DMS53 (cell line): ENCODE measurements around the gene ZNF385B.
"Not testable (repeated sequence)": the region's sequence is repeated elsewhere in the genome, so short reads cannot be mapped to it uniquely, and the experiment has no call there.

Experiments
- DNase-seq: peaks from one replicate; lab custom pipeline; 2025; lab: John Stamatoyannopoulos, UW

The ZNF385B gene

DNA sequence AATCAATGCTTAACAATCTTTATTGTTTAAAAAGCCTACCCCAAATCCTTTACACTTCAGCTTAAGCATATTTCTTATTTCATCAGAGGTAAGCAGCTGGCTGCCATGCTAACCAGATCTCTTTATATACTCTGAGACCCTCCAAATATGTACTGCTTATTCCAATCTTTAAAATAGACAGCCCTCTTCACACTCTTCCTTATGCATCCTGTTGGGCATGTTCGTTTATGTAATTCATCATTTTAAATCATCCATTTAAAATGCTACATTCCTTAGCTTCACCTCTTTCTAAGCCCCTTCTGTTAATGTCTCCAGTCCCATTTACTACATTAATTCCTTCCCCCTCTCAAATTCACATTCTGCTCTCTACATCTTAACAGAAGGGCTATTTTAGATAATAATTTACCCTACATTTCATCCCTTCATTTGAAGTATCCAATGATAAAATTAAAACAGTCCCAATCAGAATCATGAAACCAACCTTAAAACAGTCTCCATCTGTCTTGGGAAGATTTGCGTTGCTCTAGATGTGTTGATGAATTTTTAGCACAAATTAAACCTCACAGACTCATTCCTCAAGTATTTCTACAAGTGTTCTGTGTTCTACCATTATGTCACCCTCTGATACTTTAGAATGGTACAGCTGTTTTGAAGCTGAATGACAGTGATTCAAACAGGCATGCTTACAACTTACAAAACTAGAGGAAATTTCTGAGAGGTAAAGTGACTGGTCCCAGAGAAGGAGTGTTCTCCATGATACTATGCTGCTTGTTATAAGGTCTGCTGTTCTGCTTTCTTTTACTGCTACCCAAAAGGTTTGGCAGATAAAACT is 59.1 kb downstream of the ZNF385B start:
- no peak for DNase-seq

DNA sequence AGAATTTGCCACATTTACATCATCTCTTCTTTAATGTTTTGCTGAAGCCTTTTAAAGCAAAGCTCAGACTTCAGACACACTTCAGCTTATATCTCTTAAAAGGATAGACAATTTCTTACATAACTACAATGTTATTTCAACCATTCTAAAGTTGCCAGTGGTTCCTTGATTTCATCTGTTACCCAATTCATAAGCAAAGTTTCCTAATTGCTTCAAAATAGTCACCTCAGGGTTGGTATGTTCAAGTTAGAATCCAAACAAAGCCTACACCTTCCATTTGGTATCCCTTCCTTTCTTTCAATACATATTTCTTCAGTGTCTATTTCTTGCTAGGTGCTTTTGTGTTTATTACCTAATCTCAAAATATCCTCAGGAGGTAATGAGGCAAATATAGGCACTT is 60.6 kb downstream of the ZNF385B start:
- DNase-seq: no peak

DNA sequence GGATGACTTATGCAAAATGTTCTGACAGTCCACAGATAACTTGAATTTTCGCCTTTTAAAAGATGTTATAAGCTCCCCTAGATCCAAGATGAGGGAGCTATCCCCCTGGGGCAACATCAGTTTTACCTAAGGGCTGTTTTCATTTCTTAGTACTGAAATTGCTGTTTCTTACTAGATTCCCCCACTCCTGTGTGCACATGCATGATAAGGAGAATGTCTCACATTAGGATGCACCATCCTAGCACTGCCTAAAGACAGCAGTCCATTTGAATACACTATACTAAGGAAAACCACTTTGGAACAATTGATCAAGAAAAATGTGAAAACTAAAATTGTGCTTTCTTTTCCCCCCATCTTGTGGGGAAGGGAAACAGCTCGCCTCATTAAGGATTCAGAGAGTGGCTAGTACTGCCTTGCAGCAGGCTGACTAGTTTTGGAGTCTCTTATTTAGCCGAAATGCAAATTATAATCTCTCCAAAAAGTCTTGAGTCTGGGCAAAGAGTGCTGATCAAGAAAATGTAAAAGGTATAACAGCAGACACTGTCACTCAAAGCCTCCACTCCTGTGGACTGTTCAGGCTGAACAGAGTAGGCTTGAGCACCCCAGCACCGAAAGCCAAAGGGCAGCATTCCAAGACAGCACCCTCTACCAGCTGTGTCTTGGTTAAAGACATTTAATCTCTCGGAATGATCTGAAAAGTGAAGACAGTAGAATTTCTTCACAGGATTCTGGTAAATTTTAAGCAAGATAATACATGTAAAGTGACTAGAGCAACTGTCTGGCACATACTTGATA is 65.0 kb downstream of the ZNF385B start:
- no peak for DNase-seq

DNA sequence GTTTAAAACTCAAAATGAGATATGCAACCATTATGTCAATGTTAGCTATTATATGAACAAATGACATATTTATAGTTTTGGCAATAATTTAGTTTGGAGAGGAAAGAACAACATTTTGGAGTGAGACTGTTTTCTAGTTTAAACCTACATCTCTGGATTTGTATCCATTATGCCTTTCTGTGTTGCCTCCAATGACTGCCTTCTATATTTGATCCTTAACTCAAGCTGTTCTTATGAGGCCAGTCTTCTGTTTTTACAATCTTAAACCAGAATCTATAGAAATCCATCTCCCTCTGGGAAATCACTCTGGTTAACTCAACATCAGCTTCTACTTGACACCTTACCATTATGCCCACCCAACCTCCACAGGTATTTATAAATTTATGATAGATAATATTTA is 67.5 kb downstream of the ZNF385B start:
- DNase-seq: no peak

DNA sequence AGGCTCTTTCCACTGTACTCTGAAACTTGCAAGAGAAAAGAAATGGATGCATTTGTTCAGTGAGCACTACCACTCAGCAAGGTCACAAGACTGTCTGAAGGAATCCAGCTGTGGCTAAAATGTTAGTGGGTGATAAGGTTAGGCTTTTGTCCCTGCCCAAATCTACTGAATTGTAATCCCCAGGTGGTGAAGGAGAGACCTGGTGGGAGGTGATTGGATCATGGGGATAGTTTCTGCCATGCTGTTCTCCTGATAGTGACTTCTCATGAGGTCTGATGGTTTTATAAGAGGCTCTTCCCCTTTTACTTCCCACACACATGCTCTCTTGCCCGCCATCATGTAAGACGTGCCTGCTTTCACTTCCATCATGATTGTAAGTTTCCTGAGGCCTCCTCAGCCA is 68.2 kb downstream of the ZNF385B start:
- no peak for DNase-seq

DNA sequence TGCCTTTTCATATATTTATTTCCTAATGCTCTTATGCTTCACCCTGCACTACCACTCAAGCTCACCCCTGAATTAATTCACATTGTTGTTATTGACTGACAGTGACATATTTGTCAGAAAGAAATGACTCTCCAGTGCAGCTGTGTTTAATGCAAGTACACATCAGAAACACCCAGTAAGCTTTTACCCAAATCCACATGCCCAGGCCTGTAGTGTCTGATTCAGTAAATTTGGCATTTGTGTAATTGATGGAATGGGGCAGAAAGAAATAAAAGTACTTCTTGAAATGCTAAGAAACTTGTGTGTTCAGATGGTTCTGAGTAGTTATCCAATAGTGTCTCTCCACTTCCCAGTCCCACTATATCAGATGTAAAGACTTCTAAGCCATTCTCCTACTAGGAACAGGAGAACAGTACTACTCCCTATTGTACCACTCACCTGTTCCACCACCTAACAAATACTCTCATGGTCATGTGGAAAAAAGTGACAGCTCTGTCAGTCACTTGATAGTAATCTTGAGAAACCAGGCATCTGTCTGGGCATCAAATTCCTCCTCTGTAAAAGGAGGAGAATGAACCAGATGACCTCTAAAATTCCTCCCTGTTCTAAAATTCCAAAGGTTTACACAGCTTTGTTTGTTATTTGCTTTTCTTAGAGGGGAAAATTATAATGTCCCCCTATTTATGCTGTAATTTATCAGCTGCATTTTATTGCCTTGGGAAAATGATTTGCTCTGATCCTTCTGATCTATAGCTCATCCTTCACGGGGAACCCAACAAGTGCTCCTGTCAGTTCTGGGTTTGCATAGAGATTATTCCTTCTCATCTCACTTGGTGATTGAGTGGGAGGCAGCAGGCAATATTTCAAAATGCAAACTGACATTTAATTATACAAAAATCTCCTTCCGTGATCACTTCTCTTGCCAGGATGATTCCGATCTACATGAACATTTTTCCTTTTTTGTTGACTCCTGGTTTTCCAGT is 70.9 kb downstream of the ZNF385B start:
- DNase-seq: no peak

DNA sequence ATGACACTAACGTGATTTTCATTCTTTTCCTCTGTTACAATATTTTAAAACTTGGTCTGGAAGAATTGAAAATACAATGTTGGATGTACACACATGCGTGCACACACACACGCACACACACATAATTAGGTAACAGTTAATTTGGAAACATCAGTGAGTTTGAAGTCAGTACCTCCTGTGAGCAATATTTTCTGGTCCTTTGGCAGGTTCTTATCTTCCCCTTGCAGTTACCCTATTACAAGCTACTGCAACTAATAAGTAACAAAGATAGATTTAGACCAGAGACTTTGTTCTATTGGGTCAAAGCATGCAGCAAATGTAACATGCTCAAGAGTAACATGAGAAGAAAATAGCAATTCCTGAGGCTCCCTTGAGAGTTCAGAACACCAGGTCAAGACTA is 73.3 kb downstream of the ZNF385B start:
- no peak for DNase-seq

DNA sequence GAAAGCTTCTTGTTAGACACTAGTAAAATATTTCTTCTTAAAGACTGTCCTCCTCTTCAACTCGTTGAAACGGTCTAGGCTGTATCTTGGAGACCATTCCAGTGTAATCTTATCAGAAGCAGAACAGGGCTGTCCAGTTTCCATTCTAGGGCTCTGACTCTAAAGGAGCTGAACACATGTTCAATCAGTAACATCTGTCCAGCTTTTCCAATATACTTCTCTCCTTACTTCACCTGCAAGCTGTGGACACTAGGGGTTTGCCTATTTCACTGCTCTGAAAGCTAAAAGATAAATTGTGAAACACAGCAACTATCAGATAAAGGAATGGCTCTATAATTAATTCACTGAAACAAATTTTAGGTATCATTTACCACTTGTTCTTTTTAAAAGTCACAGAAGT is 73.8 kb downstream of the ZNF385B start:
- no peak for DNase-seq

DNA sequence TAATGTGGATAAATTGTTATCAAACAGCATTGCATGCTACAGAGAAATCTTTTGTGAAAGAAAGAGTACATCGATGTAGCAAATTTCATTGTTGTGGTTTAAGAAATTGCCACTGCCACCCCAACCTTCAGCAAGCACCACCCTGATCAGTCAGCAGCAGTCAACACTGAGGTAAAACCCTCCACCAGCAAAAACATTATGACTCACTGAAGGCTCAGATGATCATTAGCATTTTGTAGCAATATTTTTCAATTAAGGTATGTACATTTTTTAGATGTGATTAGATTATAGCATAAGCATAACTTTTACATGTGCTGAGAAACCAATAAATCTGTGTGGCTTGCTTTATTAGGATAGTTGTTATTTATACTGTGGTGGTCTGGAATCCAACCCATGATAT is 75.5 kb downstream of the ZNF385B start:
- no peak for DNase-seq

DNA sequence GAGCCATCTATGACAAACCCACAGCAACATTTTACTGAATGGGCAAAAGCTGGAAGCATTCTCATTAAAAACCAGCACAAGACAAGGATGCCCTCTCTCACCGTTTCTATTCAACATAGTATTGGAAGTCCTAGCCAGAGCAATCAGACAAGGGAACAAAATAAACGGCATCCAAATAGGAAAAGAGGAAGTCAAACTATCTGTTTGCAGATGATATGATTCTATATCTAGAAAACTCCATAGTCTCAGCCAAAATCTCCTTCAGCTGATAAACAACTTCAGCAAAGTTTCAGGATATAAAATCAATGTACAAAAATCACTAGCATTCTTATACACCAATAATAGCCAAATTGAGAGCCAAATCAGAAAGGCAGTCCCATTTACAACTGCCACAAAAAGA is 79.1 kb downstream of the ZNF385B start:
- not testable (repeated sequence) for DNase-seq

DNA sequence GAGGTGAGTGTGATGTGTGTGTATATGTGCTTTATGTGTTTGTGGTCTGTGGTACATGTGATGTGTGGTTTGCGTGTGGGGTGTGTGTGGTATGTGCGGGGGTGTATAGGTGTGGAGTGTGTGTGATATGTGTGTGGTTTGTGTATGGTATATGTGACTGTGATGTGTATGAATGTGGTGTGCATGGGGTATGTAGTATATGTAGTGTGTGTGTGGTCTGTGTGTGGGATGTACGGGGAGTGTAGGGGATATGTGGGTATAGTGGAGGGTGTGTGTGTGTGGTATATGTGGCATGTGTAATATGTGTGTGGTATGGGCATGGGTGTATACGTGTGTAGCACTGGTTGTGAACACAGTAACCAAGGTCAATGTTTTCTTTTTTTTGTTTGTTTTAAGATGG is 87.4 kb downstream of the ZNF385B start:
- DNase-seq: no peak

DNA sequence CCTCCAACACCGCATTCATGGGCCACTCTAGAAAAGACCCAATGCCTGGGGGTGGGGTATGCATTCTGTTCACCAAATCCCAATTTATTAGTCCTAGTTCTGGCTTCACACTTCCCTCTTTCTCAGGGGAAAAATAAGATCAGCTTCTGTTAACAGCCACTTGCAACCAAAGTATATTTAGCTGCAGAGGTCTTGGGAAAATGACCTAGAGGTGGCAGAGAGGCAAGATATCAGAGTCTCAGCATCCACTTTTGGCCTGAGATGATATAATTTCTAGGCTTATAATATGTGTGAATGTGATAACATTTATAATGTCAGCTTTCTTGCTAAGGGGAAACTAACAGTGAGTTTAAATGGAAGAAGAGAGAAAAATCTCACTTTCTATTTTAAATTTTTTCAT is 89.1 kb downstream of the ZNF385B start:
- DNase-seq: no peak

DNA sequence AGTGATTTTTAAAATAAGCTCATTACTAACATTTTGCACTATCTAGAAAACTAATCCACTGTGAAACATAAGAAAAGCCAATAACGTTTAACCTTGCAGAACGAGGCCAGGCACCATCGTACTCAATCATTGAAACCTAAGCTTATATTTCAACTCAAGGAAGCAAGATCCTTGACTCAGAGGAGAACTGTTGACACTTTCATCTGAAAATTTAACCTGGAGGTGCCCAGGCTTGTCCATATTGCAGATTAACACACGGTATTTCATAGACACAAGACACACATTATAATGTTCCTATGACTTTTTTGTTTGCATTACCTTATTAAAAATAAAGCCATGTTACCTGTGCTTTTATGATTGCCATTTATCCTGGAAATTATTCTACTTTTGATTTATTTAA is 89.6 kb downstream of the ZNF385B start:
- DNase-seq: no peak

DNA sequence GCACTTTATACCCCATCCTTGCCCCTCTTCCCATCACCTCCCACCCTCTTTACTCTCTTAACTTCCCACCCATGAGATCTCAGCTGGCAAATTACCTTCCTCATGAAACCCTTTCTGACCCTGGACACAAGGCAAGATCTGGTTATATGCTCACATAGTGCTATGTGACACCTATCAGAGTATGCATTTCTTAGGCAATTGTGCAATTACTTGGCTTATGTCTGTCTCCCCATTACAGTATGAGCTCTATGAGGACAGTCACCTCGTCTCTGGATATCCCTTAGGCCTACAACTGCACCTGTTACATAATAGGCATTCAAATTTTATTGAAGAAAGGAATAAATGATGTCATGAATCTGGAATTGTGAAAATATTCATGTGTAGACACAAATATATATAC is 91.4 kb downstream of the ZNF385B start:
- DNase-seq: no peak

DNA sequence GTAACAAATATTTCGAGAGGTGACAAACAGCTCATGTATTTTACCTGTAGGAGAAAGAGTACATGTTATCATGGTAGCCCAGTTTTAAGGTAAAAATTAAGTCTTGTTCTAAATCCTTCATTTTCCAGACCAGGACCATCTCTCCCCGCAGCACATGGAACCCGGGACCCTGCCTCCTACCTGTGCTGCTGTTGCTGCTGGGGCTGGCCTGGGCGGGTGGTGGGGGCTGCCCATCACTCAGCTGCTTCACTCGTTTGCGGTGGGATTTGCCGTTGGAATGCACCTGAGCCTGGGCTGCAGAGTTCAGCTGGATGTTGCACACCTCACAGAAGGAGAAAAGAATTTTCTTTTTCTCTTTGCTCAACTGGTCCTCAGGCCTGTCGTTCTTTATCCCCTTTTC is 92.1 kb downstream of the ZNF385B start:
- no peak for DNase-seq

DNA sequence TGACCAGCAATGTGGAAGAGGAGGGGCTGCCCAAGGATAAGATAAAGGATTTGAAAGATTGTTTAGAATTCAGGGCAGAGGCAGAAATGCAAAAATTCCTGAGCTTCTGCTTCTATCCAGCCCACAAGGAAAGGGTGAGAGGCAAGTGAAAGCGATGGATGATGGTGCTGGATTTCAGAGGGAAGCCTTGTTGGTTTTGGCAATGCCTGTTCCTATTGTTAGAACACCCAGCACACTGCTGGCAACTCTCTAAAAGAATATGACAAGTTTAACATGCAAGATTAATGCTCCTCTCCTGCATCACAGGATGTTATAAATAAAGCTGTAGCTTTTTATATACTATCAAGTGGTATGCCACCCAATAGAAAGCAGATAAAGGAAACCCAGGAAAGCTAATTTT is 92.6 kb downstream of the ZNF385B start:
- DNase-seq: no peak

DNA sequence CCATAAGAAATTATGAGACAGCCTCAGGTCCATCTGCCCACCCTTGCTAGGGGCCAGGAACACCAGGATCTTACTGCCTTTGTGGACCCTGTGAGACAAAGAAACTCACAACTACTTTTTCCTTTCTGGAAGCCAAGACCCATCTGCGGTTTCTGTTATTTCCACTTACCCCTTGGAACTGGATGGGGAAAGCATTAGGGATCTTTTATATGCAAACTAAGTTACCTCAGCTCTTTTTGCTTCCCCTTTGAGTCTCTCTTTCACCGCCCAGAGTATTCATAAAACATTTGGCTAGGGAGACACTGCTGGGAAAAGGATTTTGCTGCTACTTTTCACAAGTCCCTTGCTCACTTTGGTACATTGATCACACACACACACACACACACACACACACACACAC is 95.7 kb downstream of the ZNF385B start:
- DNase-seq: no peak

DNA sequence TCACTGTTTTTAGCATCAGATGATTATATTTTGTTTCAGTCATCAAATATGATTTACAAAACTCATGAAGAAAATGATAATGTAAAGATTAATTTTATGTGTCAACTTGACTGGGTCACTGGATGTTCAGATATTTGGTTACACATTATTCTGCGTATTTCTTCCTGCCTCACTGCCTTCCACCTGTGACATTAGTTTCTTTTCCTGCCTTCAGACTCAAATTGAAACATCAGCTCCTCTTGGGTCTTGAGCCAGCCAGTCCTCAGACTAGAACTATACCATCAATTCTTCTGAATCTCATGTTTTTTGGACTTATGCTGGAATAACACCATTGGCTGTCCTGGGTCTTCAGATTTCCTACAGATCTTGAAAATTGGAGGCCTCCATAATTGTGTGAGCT is 96.7 kb downstream of the ZNF385B start:
- DNase-seq: no peak

DNA sequence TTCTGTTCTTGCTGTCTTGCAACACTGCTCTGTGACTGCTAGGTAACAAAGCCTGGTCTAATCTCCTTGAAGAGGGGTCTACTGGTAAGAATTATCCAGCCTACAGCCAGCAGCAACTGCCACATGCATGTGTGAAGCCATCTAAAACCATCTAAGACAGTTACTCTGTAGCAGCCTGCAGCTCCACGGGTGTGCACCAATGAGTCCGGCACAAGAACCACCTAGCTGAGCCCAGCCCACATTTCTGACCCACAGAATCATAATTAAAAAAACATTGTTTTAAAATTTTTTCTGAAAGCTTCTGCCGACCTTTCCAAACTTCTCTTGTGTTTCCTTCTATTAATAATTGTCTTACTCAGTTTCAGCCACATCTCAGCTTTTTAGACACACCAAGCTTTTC is 102.8 kb downstream of the ZNF385B start:
- DNase-seq: no peak

DNA sequence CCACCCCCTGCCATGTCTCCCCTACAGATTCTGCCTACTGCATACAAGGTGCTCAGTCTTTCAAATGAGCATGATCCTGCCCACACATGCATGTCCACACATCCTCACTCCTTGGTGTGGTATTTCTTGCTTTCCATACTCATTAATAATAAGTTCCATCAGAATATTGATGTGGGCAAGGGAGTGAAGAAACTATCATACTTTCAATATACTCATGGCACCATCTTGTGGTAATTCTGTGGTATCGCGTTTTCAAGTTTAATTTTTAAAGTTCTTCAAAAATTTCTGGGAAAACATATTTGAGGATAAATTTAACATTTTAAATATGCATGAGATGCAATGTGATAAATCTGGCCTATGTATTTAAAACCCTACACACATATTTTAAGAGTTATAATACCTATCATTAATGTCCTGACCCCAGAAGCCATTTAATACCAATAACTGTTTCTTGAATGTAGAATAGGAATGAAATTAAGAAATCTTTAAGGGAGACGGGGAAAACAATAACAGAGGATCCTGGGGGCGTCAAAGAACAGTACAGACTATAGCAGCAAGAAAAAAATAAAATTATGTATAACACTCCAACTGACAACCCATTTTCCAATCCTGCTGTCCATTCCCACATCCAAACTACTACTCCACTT is 110.1 kb downstream of the ZNF385B start:
- DNase-seq: peak; percentile 71

DNA sequence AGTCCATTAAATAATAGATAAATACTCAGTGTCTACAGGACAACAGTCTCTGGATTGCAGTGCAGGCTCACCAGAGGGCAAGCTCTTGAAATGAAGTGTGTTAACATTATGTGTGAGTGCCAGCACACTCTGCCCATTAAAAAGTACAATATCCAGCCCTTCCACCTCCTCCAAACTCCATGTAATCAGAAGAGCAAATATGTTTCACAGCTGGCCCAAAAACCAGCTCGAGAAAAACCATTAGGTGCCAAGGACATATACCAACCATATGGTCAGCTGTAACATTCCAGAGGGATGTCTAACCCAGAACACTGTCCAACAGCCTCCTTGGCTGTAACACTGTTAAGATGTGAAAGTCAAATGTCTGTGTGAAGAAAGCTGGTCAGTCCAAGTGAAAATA is 112.2 kb downstream of the ZNF385B start:
- no peak for DNase-seq

DNA sequence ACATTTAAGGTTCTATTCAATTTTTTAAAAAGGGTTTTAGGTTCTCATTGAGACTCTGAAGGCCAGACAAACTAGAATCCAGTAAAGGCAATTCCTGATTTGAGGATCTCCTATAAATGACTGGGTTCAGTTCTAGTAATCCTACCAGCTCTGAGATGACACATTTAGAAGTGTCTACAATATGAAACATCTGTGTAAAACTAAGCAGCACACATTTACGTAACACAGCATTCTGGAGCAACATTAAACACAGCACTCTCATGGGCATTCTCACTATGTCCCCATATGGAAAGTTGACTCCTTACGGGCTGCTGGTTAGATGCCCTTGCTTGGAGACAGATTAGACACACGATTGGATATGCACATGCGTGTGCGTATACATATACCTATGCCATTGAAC is 114.4 kb downstream of the ZNF385B start:
- DNase-seq: no peak
